G401 (cell line): ENCODE results near the gene EPHA4. TPM values are rescaled to one million over a fixed set of nuclear protein-coding genes. Genes with fewer than 3 reads are reported as not detected.
"Not testable (repeated sequence)": the region's sequence is repeated elsewhere in the genome, so short reads cannot be mapped to it uniquely, and the experiment has no call there.

Source experiments
- DNase-seq: peaks from one replicate; pipeline ENCODE4 v3.0.0-alpha.2; 2015; ENCODE audit warnings: low spot score
- in situ Hi-C: cut with HindIII; loops from 2 replicates; pipeline ENCODE4 v1.10.0; 2016; ENCODE audit warnings: low sequenced_read_pairs, mixed read lengths
- total RNA-seq: library from RNA; depleted of rRNA; stranded (reverse); fragments of >200 nt; shearing (Covaris generic); gene quantifications from 2 replicates; pipeline ENCODE4 v1.2.3, GENCODE V29; 2014

The EPHA4 gene
- total RNA-seq, 1 experiment from 2014 or later, result not detected

- no peak for DNase-seq
- in situ Hi-C loops, result no loop called here
Measured at GRCh38 chr2:221517146-221517695, 54.9 kb downstream of the EPHA4 start.

GRCh38 chr2:221515864-221516263 is 56.2 kb downstream of the EPHA4 start:
- no peak for DNase-seq
- in situ Hi-C loops, result no loop called here

GRCh38 chr2:221514305-221515040 is 57.6 kb downstream of the EPHA4 start:
- DNase-seq, result peak; percentile 74
- in situ Hi-C loops, result no loop called here

DNA sequence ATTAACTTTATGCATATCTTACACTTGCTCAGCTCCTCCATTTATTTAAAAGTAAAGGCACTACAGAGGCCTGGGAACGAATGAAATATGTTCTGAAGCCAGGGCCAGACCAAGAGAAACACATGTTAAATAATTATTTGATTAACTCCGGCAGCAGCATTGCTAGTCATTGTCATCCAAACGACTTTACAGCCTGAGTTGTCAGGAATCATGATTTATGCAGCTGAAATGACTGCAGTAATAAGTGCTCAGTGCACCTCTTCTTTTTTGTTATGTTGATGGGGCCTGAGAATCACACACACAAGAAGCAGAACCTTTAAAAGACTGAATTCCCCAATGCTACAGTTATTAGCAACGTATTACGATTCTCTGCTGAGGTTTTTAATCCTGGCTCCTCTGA is 58.9 kb downstream of the EPHA4 start:
- no peak for DNase-seq
- in situ Hi-C loops, result no loop called here

DNA sequence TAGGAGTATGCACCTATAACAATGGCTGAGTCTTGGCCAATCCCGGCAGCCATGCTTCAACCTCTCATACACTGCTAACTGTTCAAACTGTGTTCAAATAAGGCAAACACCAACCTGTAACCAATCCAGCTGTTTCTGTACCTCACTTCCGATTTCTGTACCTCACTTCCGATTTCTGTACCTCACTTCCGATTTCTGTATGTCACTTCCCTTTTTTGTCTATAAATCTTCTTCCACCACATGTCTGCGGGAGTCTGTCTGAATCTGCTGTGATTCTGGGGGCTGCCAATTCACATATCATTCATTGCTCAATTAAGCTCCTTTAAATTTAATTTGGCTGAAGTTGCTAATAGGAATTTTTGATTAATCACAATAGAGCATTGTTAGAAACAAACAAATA is 60.8 kb downstream of the EPHA4 start:
- DNase-seq, in situ Hi-C loops: not testable (repeated sequence)

GRCh38 chr2:221506469-221506868 is 65.6 kb downstream of the EPHA4 start:
- DNase-seq, result no peak
- in situ Hi-C loops, result no loop called here

- no peak for DNase-seq
- in situ Hi-C loops, result no loop called here
Measured at GRCh38 chr2:221505605-221506004, 66.5 kb downstream of the EPHA4 start.

- in situ Hi-C loops, result no loop called here
- no peak for DNase-seq
Measured at GRCh38 chr2:221504905-221505304, 67.2 kb downstream of the EPHA4 start.

DNA sequence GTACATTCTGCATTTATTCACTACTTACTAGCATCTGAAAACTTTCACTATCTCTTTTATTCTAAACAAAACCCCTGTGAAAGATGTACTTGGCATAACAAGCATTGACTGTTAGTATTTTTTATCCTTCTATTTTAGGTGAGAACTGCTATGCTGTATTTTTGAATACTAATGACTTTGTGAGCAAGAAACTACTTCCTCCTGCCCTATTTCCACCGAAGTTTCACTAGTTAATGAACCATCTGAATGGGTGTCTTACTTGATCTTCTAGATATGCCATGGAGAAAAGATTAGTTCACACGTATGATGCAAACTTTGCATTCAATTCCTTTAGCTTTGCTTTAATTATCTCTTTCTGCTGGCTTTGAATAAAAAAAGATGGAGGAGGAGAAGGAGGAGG is 68.1 kb downstream of the EPHA4 start:
- in situ Hi-C loops, result no loop called here
- no peak for DNase-seq

- no peak for DNase-seq
- in situ Hi-C loops, result no loop called here
Measured at GRCh38 chr2:221502270-221503010, 69.7 kb downstream of the EPHA4 start.

GRCh38 chr2:221501883-221502269 is 70.2 kb downstream of the EPHA4 start:
- DNase-seq, result no peak
- in situ Hi-C loops, result no loop called here

DNA sequence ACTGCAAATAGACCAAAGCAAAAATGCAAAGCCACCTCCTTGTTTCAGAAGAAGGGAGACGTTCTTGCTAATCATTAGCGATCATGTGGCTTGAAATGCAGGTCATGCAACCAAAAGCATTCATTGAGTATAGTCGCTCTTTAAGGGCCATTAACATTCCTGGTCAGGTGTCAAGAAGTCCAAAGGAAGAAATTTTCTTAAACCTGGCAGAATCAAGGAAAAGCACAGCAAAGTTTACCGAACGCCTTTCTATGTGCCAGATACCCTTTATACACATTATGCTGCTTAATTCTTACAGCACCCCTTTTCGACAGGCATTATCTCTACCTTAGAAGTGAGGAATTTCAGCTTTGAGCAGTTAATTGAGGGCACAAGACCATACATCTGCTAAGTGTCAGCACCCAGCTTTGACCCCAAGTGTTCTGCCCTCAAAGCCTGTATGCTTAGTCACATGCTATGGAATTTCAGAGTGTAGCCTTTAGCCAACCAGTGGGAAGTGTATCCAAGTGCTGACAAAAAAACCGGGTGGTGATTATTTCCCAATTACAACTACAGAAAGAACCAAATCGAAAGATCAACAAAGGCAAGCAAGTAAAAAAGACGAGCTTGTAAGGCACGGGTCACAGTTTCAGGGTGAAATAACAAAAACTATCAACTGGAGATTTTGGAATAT is 70.8 kb downstream of the EPHA4 start:
- in situ Hi-C loops, result no loop called here
- DNase-seq, result no peak

DNA sequence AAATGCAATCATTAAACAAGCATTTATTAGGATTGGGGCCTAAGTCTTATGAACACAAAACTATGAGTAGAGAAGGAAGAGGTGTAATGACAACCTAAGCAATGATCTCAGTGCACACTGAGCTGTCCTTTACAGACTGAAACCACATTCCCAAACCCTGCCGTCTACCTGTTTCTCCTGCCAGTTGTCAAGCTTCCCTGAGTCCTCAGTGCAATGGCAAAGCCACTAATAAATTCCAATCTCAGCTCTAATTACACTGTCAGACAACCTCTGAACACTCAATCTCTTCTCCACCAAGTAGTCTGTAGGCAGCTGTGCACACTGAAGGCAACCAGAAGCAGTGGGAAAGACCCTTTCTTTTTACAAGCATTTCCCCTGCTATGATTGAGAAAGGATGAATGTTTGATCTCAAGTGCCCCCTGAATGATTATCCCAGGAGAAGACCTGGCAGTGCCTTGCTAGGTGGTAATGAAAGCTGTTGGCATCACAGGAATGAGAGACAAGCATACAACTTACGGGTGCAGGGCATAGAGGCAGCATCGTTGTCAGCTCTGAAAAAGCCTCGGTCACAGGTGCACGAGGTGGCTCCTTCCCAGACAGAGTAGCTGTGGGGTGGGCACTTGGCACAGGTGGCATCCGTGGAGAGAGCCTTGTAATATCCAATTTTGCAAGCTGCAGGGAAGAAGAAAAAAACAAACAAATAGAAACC is 71.4 kb downstream of the EPHA4 start:
- in situ Hi-C loops, result no loop called here
- peak; percentile 56 for DNase-seq

- in situ Hi-C loops, result no loop called here
- DNase-seq, result no peak
Measured at GRCh38 chr2:221495731-221496130, 76.4 kb downstream of the EPHA4 start.

DNA sequence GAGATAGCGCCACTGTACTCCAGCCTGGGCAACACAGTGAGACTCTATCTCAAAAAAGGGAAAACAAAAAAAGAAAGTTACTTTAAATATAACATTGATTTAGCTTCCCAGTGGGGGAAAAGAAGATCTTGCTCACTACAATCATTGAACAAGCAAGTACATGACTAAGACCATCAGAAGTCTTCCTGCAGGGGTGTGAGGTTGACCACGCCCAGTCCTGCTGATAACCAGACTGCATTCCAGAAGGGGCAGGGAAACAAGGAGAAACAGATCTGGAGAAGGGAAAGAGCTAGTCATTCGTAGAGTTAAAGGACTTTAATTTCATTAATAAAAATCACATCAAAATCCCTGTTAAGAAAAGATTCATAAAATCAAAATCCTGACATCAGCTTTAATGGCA is 77.5 kb downstream of the EPHA4 start:
- in situ Hi-C loops, result no loop called here
- DNase-seq, result no peak

DNA sequence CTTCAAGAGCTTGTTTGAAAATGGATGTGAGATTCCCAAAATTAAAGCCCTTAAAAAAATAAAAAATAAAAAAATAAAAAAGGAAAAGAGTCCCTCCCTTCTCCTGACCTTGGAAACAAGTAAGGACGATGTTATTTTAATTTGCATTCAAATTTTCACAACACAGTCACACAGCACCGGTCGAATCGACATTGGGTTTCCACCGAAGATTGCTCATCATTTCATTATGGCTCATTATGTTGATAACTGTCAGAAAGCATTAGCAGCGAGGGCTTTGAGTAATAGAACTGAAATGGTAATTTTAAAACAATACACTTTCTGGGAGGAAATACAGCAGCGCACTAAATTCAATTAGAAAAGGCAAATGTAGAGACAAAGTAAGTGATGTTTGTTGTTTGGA is 78.7 kb downstream of the EPHA4 start:
- DNase-seq, result no peak
- in situ Hi-C loops, result no loop called here

- in situ Hi-C loops, result no loop called here
- peak; percentile 74 for DNase-seq
Measured at GRCh38 chr2:221492636-221493035, 79.5 kb downstream of the EPHA4 start.

GRCh38 chr2:221490506-221491060 is 81.5 kb downstream of the EPHA4 start:
- in situ Hi-C loops, result no loop called here
- DNase-seq, result no peak

GRCh38 chr2:221488136-221488807 is 83.8 kb downstream of the EPHA4 start:
- DNase-seq, result no peak
- in situ Hi-C loops, result no loop called here
